ENCODE data around the gene ERCC3.

DNA sequence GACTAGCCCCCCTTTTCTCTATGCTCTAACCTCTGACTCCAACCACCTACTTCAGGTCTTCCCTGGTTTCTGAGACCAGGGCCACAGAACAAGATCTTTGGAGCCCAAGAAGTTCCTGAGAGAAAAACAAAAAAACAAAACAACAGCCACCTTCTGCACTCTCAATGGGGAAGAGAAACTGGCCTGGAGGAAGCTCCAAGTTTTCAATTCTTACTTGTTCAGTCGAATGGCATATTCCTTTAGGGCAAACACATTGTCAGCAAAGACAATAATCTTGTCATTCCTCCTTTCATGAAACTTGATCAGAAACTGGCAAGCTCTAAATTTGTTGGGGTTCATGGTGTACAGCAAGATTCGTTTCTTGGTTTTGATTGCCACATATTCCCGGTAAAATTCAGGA is 15.0 kb downstream of the ERCC3 start:
- TF ChIP-seq, protein P1, sequence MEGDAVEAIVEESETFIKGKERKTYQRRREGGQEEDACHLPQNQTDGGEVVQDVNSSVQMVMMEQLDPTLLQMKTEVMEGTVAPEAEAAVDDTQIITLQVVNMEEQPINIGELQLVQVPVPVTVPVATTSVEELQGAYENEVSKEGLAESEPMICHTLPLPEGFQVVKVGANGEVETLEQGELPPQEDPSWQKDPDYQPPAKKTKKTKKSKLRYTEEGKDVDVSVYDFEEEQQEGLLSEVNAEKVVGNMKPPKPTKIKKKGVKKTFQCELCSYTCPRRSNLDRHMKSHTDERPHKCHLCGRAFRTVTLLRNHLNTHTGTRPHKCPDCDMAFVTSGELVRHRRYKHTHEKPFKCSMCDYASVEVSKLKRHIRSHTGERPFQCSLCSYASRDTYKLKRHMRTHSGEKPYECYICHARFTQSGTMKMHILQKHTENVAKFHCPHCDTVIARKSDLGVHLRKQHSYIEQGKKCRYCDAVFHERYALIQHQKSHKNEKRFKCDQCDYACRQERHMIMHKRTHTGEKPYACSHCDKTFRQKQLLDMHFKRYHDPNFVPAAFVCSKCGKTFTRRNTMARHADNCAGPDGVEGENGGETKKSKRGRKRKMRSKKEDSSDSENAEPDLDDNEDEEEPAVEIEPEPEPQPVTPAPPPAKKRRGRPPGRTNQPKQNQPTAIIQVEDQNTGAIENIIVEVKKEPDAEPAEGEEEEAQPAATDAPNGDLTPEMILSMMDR (IDR thresholded peaks at IDR 0.05; ENCODE audit: low read depth, low read length), result no peak
- no peak for TF ChIP-seq EZH2phosphoT487 (IDR thresholded peaks at IDR 0.05; ENCODE audit: low read depth)

All from OCI-LY3 (cell line).